Measurements from ENCODE around the gene RPL4. TPM values are rescaled to one million over a fixed set of nuclear protein-coding genes. Genes with fewer than 3 reads are reported as not detected.

The RPL4 gene
- total and polyA plus RNA-seq, 2 of the 8 experiments (the other 6 are each of a cell fraction or from before 2014, with no cell fraction given), result 3,950 to 3,973 TPM

GRCh38 chr15:66454143-66454542 lies 50.5 kb downstream of the RPL4 start:
- ChIA-PET CTCF (ENCODE audit: partially characterized antibody) (no interaction called here), POLR2A (ENCODE audit: partially characterized antibody) (interaction anchor here (1.0 to 1.2 kb wide), 2 partner anchors 22 to 51 kb away, joined by 3 to 4 read pairs; no protein-coding TSS in a partner anchor)
- no peaks in the 10 kb centered on the region for H3K27me3 ChIP-seq (replicated peaks in 1 of 4; ENCODE audit: control insufficient read depth in 3 of 4, extremely low read depth in 1 of 4, insufficient read depth in 3 of 4, low read length in 3 of 4)
- no peaks in the 10 kb centered on the region for H3K79me2 ChIP-seq (ENCODE audit: control insufficient read depth in 1 of 2, insufficient read depth in 2 of 2, low read length in 2 of 2)
- H3K36me3 ChIP-seq (ENCODE audit: control insufficient read depth in 2 of 4, insufficient read depth in 4 of 4, low read length in 3 of 4), result peaks cover 0 to 11% (median 2%) of the 10 kb centered on the region in 4 experiments; a peak in 4 of 8 replicates
- H3K4me2 ChIP-seq (ENCODE audit: insufficient read depth in 1 of 2, low read depth in 2 of 2, low read length in 2 of 2), result no peak overlapping the region
- no peak overlapping the region for H2BK5ac ChIP-seq (ENCODE audit: low read depth, low read length)
- H4K5ac ChIP-seq (ENCODE audit: insufficient read length, low read depth, low read length), result no peak overlapping the region
- H4K91ac ChIP-seq (replicated peaks; ENCODE audit: insufficient read length, low read length), result no peak overlapping the region
- H2AK5ac ChIP-seq (ENCODE audit: low read depth, low read length), result no peak overlapping the region
- no peak overlapping the region for H2BK12ac ChIP-seq (ENCODE audit: low read depth, low read length)
- H2BK20ac ChIP-seq (ENCODE audit: low read length), result no peak overlapping the region
- no peak overlapping the region for H3K4ac ChIP-seq (replicated peaks; ENCODE audit: insufficient read length, low read depth, low read length)
- H3K4me1 ChIP-seq (replicated peaks in 1 of 4; ENCODE audit: control insufficient read depth in 3 of 4, insufficient read depth in 4 of 4, low read length in 3 of 4), result no peaks in the 10 kb centered on the region; a peak in 1 of 7 replicates
- H4K20me1 ChIP-seq (replicated peaks in 1 of 2; ENCODE audit: control insufficient read depth in 1 of 2, insufficient read depth in 2 of 2, low read length in 2 of 2), result peaks cover 0 to 2% of the 10 kb centered on the region in 2 experiments
- no peak overlapping the region for H3K23ac ChIP-seq (ENCODE audit: insufficient read length)
- no peak overlapping the region for H2BK120ac ChIP-seq (replicated peaks; ENCODE audit: low read depth, low read length)
- no peak overlapping the region for H3K14ac ChIP-seq (ENCODE audit: insufficient read length)
- H2AFZ ChIP-seq (ENCODE audit: low read length), result no peak overlapping the region
- no peaks in the 10 kb centered on the region for H3K9me3 ChIP-seq (ENCODE audit: insufficient read depth in 2 of 2, low read depth in 1 of 2, low read length in 1 of 2)
- H3K18ac ChIP-seq (ENCODE audit: extremely low read depth, low read length), result no peak overlapping the region
- H3K27ac ChIP-seq (ENCODE audit: low read depth, low read length), result no peak overlapping the region
- FAIRE-seq (no peak), DNase-seq (ENCODE audit: low read depth in 1 of 2, low spot score in 2 of 2) (no peak)
- H3K9ac ChIP-seq (replicated peaks in 1 of 4; ENCODE audit: extremely low read depth in 1 of 4, low read depth in 3 of 4, low read length in 3 of 4), result no peak overlapping the region
- no peak overlapping the region for H3K56ac ChIP-seq (replicated peaks; ENCODE audit: insufficient read length, low read depth, low read length)
- 0 out of 2 replicates have a peak, but pooled peaks cover 4% of the 10 kb centered on the region for H3K79me1 ChIP-seq (ENCODE audit: low read depth, low read length)
- H3K23me2 ChIP-seq (ENCODE audit: low read depth, low read length), result no peaks in the 10 kb centered on the region
- H4K8ac ChIP-seq (ENCODE audit: extremely low read depth, insufficient read depth, low read length), result no peak overlapping the region
- H2BK15ac ChIP-seq (ENCODE audit: low read length), result no peak overlapping the region
- no peak overlapping the region for H3K4me3 ChIP-seq (ENCODE audit: extremely low read depth in 1 of 4, insufficient read depth in 2 of 4, low read depth in 3 of 4, low read length in 4 of 4)
- 83% methylated on average over 2 of the region's 2 CpGs; no CpG with 5 or more reads in 1 of the 2 experiments for WGBS, 2 experiments (ENCODE audit: extremely low coverage in 1 of 2, insufficient coverage in 1 of 2, insufficient read length in 1 of 2, insufficient replicate concordance in 2 of 2, low coverage in 1 of 2, low lambda C conversion rate in 2 of 2, missing lambda C conversion rate in 1 of 2)
- TF ChIP-seq SUZ12 (IDR thresholded peaks at IDR 0.05; ENCODE audit: low read length) (no peak), BRCA1 (IDR thresholded peaks at IDR 0.05; ENCODE audit: low read depth, low read length) (no peak), KDM4A (IDR thresholded peaks at IDR 0.05; ENCODE audit: low read depth, low read length, severe bottlenecking) (no peak), USF2 (IDR thresholded peaks at IDR 0.05; ENCODE audit: low read length) (no peak), E2F6 (IDR thresholded peaks at IDR 0.05) (no peak), HDAC2 (IDR thresholded peaks at IDR 0.05; ENCODE audit: borderline replicate concordance in 1 of 2, low read depth in 2 of 2, low read length in 2 of 2) (no peak), ASH2L (IDR thresholded peaks at IDR 0.05; ENCODE audit: low read length) (no peak), EGR1 (IDR thresholded peaks at IDR 0.05; ENCODE audit: borderline replicate concordance, low read depth, low read length) (no peak), SAP30 (IDR thresholded peaks at IDR 0.05; ENCODE audit: insufficient read depth, insufficient replicate concordance, low read length) (no peak), SP1 (IDR thresholded peaks at IDR 0.05; ENCODE audit: low read depth, low read length) (no peak), BACH1 (IDR thresholded peaks at IDR 0.05; ENCODE audit: low read length) (no peak), CEBPB (IDR thresholded peaks at IDR 0.05; ENCODE audit: low read depth, low read length) (no peak), SP2 (IDR thresholded peaks at IDR 0.05; ENCODE audit: low read length) (no peak)
